ENCODE measurements around the gene L3MBTL4. TPM values are rescaled to one million over a fixed set of nuclear protein-coding genes. Genes with fewer than 3 reads are reported as not detected.

L3MBTL4 gene
- total and polyA plus RNA-seq, 9 of the 15 experiments (the other 6 are each of a cell fraction or from before 2014, with no cell fraction given), result not detected

DNA sequence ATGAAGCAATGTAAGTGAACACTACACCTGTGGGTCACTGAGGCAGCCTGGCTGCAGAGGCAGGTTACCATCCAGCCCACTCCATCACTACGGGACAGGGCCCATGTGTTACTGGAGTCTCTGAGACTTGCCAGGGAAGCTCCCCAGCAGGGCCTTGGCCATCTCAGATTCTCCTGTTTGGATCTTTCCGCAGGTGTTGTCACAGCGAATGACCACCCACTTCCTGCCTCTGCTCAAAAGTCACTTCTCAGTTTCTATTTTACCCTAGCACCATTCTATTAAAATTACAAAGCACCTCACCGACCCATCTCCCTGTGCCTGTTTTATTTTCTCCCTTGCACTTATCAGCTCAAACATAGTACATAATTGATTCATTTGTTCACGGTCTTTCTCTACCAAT, 34.5 kb upstream of the L3MBTL4 start:
- Histone ChIP-seq H3K27ac (ENCODE audit: extremely low read depth, low read depth, low read length) (no peak overlapping the region), H3K4me3 (no peak overlapping the region), H3K36me3 (ENCODE audit: control insufficient read depth, insufficient read depth, low read length) (no peaks in the 10 kb centered on the region), H3K79me2 (ENCODE audit: control insufficient read depth, insufficient read depth, low read length) (no peaks in the 10 kb centered on the region), H2AFZ (ENCODE audit: low read depth, low read length) (no peak overlapping the region), H3K9ac (ENCODE audit: insufficient read depth in 1 of 2, low read depth in 2 of 2, low read length in 2 of 2) (no peak overlapping the region), H3K4me1 (replicated peaks in 1 of 2; ENCODE audit: control insufficient read depth in 2 of 2, insufficient read depth in 2 of 2, low read length in 2 of 2) (no peaks in the 10 kb centered on the region), H3K4me2 (ENCODE audit: insufficient read depth, low read length) (no peak overlapping the region), H3K27me3 (ENCODE audit: control insufficient read depth in 2 of 2, insufficient read depth in 2 of 2, low read length in 2 of 2) (no peaks in the 10 kb centered on the region), H4K20me1 (replicated peaks; ENCODE audit: control insufficient read depth, insufficient read depth, low read length) (no peaks in the 10 kb centered on the region), H3K9me1 (ENCODE audit: control insufficient read depth, insufficient read depth, low read length) (no peaks in the 10 kb centered on the region), H3K9me3 (replicated peaks; ENCODE audit: control insufficient read depth, insufficient read depth, low read depth, low read length) (no peaks in the 10 kb centered on the region)
- ATAC-seq (no peak), DNase-seq (ENCODE audit: extremely low read depth in 1 of 4, low spot score in 3 of 4) (no peak), FAIRE-seq (no peak)
- intact Hi-C loops (cut with micrococcal nuclease), result no loop called here
- 1% methylated on average over 5 of the region's 5 CpGs for WGBS (ENCODE audit: insufficient coverage, low coverage, missing lambda C conversion rate)
- BruUV-seq (replicated peaks), result no TSS peak
- CTCF ChIA-PET (ENCODE audit: low intra/inter-chr PET ratio), result no interaction called here
- in situ Hi-C loops (cut with MboI), result no loop called here
- POLR2A ChIA-PET, result no interaction called here
- TF ChIP-seq NBN (IDR thresholded peaks at IDR 0.05; ENCODE audit: low read depth) (no peak), PURB (CRISPR knock-in tag; IDR thresholded peaks at IDR 0.05; ENCODE audit: low read depth) (no peak), EZH2 (IDR thresholded peaks at IDR 0.05; ENCODE audit: borderline replicate concordance, low read depth, low read length) (no peak), ESRRB (CRISPR knock-in tag; IDR thresholded peaks at IDR 0.05; ENCODE audit: borderline replicate concordance) (no peak)

- no peak overlapping the region for H3K4me3 ChIP-seq
- no peaks in the 10 kb centered on the region for H3K27me3 ChIP-seq (ENCODE audit: control insufficient read depth in 2 of 2, insufficient read depth in 2 of 2, low read length in 2 of 2)
- FAIRE-seq (no peak), DNase-seq (ENCODE audit: extremely low read depth in 1 of 4, low spot score in 3 of 4) (no peak), ATAC-seq (no peak)
- 0% methylated on average over 2 of the region's 2 CpGs for WGBS (ENCODE audit: insufficient coverage, low coverage, missing lambda C conversion rate)
- no peak overlapping the region for H3K27ac ChIP-seq (ENCODE audit: extremely low read depth, low read depth, low read length)
- CTCF ChIA-PET (ENCODE audit: low intra/inter-chr PET ratio), result no interaction called here
- H3K4me1 ChIP-seq (replicated peaks in 1 of 2; ENCODE audit: control insufficient read depth in 2 of 2, insufficient read depth in 2 of 2, low read length in 2 of 2), result no peaks in the 10 kb centered on the region
- no peaks in the 10 kb centered on the region for H3K9me3 ChIP-seq (replicated peaks; ENCODE audit: control insufficient read depth, insufficient read depth, low read depth, low read length)
- H4K20me1 ChIP-seq (replicated peaks; ENCODE audit: control insufficient read depth, insufficient read depth, low read length), result no peaks in the 10 kb centered on the region
- POLR2A ChIA-PET, result no interaction called here
- BruUV-seq (replicated peaks), result no TSS peak
- H3K79me2 ChIP-seq (ENCODE audit: control insufficient read depth, insufficient read depth, low read length), result no peaks in the 10 kb centered on the region
- in situ Hi-C loops (cut with MboI) (no loop called here), intact Hi-C loops (cut with micrococcal nuclease) (no loop called here)
- H3K36me3 ChIP-seq (ENCODE audit: control insufficient read depth, insufficient read depth, low read length), result no peaks in the 10 kb centered on the region
- no peak overlapping the region for H3K9ac ChIP-seq (ENCODE audit: insufficient read depth in 1 of 2, low read depth in 2 of 2, low read length in 2 of 2)
- no peak overlapping the region for H3K4me2 ChIP-seq (ENCODE audit: insufficient read depth, low read length)
- H2AFZ ChIP-seq (ENCODE audit: low read depth, low read length), result no peak overlapping the region
- H3K9me1 ChIP-seq (ENCODE audit: control insufficient read depth, insufficient read depth, low read length), result no peaks in the 10 kb centered on the region
- TF ChIP-seq ZNF282 (CRISPR knock-in tag; IDR thresholded peaks at IDR 0.05), result no peak
- no peak for TF ChIP-seq IRF9 (tag; IDR thresholded peaks at IDR 0.05)
- no peak for TF ChIP-seq ZC3H11A (IDR thresholded peaks at IDR 0.05; ENCODE audit: low read depth, low read length)
- TF ChIP-seq, protein P1, sequence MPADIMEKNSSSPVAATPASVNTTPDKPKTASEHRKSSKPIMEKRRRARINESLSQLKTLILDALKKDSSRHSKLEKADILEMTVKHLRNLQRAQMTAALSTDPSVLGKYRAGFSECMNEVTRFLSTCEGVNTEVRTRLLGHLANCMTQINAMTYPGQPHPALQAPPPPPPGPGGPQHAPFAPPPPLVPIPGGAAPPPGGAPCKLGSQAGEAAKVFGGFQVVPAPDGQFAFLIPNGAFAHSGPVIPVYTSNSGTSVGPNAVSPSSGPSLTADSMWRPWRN (IDR thresholded peaks at IDR 0.05; ENCODE audit: low read depth), result no peak
- TF ChIP-seq TCFL5 (CRISPR knock-in tag; conservative IDR thresholded peaks at IDR 0.05), result no peak
- TF ChIP-seq PKNOX1 (IDR thresholded peaks at IDR 0.05), result no peak
- no peak for TF ChIP-seq ELF4 (CRISPR knock-in tag; IDR thresholded peaks at IDR 0.05)
- no peak for TF ChIP-seq HOXB6 (CRISPR knock-in tag; IDR thresholded peaks at IDR 0.05; ENCODE audit: borderline replicate concordance)
- no peak for TF ChIP-seq FOXK2 (conservative IDR thresholded peaks at IDR 0.05 in 1 of 2, IDR thresholded peaks at IDR 0.05 in 1 of 2; ENCODE audit: low read depth in 2 of 2)
- no peak for TF ChIP-seq NBN (IDR thresholded peaks at IDR 0.05; ENCODE audit: low read depth)
- no peak for TF ChIP-seq FIP1L1 (IDR thresholded peaks at IDR 0.05; ENCODE audit: low read depth, low read length, poor library complexity, severe bottlenecking)
These were observed 29.9 kb upstream of the L3MBTL4 start for GRCh38 chr18:6444466-6445228.

Data from K562 (cell line).